Activated CD4-positive, alpha-beta T cell treated with anti-CD3 and anti-CD28 coated beads, Interleukin-2, amount 50 U/mL, for 4 hours (primary cell): ENCODE measurements around the gene PAK3.

Experiments used
- DNase-seq, 2 experiments: peaks; one replicate each; pipeline ENCODE4 v3.0.0-alpha.2; 2020

PAK3 gene

GRCh38 chrX:111264385-111264784 is 168.4 kb downstream of the PAK3 start:
- no peak for DNase-seq

GRCh38 chrX:111265486-111265885 is 169.5 kb downstream of the PAK3 start:
- no peak for DNase-seq

DNA sequence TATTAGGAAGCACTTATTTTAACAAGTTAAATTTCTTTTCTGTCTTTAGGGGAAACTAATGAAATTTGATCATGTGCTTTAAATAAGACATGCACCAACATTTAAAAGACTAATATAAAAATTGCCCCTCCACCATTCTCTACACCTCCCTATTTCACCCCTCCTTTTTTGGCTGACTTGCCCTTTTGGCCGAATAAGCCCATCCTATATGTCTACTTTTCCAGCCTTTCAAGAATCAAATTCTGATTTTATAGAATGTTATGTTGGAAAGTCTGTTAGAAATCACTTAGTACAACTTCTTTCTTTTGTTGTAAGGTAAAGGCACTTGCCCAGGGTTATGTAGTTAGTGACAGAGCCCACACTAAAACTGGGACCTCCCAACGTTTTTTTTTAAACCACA is 172.5 kb downstream of the PAK3 start:
- DNase-seq: no peak

DNA sequence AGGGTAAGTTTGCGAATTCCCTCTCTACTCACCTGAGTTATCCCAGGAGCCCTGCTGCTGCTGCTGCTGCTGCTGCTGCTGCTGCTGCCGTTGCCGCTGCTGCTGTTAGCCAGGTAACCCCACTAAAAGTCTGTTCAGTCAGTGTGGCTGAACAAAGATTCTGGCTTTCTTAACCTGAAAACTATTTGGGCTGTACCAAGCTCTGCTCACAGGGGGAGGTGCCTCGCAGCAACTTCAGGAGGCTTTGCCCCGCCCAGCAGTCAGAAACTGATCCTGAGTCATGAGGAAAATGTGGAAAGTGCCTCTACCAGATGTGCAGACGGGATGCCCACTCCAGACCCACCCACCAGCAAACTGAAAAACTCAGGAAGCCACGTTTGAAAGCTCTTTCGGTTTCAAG is 174.3 kb downstream of the PAK3 start, which contains the start of gene CAPN6:
CAPN6 (minus strand) TSS at position 145 of the 400 bp plus-strand sequence. CDS start 6,547 bp downstream, outside the sequence.
- DNase-seq: no peak
